ENCODE results near the gene DLL4.

DNA sequence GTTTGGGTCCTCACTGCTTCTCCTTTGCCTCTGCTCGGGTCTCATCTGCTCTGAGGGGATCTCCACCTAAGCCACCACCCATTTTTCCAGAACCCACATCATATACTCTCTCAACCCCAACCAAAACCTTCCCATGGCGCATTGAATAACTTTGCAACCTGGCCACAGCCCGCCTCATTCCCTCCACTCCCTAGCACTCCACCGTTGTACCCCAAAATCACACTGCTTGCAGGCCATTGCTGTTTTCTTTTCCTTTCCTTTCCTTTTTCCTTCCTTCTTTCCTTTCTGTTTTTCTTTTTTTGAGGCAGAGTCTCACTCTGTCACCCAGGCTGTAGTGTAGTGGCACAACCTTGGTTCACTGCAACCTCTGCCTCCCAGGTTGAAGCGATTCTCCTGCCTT is 38.0 kb upstream of the DLL4 start:
- TF ChIP-seq, protein P1, sequence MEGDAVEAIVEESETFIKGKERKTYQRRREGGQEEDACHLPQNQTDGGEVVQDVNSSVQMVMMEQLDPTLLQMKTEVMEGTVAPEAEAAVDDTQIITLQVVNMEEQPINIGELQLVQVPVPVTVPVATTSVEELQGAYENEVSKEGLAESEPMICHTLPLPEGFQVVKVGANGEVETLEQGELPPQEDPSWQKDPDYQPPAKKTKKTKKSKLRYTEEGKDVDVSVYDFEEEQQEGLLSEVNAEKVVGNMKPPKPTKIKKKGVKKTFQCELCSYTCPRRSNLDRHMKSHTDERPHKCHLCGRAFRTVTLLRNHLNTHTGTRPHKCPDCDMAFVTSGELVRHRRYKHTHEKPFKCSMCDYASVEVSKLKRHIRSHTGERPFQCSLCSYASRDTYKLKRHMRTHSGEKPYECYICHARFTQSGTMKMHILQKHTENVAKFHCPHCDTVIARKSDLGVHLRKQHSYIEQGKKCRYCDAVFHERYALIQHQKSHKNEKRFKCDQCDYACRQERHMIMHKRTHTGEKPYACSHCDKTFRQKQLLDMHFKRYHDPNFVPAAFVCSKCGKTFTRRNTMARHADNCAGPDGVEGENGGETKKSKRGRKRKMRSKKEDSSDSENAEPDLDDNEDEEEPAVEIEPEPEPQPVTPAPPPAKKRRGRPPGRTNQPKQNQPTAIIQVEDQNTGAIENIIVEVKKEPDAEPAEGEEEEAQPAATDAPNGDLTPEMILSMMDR (IDR thresholded peaks at IDR 0.05; ENCODE audit: low read depth, low read length) = no peak
- TF ChIP-seq, protein P2, sequence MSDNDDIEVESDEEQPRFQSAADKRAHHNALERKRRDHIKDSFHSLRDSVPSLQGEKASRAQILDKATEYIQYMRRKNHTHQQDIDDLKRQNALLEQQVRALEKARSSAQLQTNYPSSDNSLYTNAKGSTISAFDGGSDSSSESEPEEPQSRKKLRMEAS (IDR thresholded peaks at IDR 0.05; ENCODE audit: low read depth, low read length) = no peak
- TF ChIP-seq MYC (IDR thresholded peaks at IDR 0.05; ENCODE audit: low read depth, low read length) (no peak), POLR2A (IDR thresholded peaks at IDR 0.05; ENCODE audit: extremely low read depth, insufficient read length) (no peak)
